ENCODE data around the gene DNAH17.

The DNAH17 gene

GRCh38 chr17:78493853-78494695 is 83.1 kb downstream of the DNAH17 start:
- no peak for DNase-seq

DNA sequence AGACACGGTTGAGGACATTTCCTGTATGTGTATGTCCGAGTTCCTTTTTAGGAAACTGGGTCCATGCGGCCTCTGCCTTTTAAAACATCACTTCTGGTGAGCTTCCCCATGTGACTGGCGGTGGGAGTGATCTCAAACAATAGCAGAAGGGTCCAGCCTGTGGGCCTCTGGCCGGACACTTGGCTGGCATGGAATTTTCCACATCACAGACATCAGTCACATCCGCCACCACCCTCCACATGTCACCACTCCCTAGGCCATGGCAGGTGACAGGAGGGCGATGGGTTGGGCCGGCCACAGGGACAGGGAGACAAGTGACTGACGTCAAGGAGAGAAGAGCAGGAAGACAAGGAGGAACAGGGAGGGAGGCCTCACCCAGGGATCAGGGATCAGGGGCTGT is 83.7 kb downstream of the DNAH17 start:
- no peak for DNase-seq

DNA sequence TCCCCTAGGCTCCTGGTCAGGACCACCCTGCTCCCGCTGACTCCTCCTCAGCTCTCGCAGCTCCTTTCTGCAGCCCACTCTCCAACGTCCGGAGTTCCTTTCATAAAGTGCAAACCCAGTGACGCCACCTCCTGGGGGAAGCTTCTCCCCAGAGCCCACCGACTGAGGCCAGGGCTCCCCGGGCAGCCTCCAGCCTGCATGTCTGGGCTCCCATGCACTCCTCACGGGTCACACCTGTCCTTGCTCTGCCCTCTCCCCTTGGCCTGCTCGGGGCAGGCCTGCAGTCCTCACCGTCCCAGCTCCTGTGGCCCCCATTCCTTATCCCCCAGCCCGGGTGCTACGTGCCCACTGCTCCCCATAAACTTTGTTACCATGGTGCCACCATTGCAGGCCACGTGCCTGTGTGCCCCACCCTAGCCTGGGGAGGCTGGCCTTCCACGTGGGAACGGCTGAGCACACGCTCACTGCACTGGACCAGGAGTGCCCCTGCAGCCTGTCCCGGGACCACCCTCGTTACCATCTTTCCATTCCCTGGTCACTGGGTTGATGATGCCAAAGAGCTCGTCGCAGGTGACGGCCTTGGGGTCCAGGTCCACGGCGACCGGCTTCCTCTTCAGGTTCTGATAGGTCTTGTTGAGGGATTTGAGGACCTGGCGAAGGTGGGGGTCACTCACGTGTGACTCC is 84.9 kb downstream of the DNAH17 start:
- DNase-seq = no peak

GRCh38 chr17:78491236-78492115 is 85.7 kb downstream of the DNAH17 start:
- DNase-seq = no peak

DNA sequence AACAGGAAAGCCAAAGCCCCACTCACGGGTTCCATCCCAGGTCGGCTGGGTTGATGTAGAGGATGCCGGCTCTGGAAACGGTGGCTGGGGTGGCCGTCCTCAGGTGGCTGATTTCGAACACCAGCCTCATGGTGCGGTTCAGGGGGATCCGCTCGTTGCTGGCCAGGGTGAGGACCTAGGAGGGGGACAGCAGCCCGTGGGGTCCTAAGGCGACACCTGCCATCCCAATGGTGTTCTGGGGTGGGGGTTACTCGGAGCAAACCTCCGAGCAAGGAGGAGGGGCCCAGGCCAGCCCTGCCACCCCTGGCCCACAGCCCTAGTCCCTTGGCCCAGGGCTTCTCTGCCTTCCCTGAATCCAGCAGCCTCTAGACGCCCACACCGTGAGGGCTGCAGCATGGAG is 86.5 kb downstream of the DNAH17 start:
- DNase-seq = no peak

DNA sequence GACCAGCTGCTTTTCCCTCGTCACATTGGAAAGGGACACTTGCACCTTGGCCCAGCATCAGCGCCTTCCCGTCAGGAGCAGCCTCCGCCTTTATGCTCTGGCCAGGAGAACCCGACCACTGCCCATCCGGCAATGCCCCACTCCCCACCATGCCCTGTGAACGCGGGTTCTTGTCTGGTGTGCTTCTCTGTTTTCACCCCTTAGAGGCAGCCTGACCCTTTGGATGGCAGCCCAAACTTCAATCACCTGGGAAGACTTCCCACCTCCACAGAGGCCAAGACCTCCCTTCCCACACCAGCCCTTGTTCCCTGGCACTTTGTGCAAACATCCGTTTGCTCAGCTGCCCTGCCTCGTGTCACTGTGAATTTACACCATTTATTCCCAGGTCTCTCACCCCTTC is 87.0 kb downstream of the DNAH17 start:
- DNase-seq = no peak

GRCh38 chr17:78488867-78489634 is 88.1 kb downstream of the DNAH17 start:
- DNase-seq = no peak

DNA sequence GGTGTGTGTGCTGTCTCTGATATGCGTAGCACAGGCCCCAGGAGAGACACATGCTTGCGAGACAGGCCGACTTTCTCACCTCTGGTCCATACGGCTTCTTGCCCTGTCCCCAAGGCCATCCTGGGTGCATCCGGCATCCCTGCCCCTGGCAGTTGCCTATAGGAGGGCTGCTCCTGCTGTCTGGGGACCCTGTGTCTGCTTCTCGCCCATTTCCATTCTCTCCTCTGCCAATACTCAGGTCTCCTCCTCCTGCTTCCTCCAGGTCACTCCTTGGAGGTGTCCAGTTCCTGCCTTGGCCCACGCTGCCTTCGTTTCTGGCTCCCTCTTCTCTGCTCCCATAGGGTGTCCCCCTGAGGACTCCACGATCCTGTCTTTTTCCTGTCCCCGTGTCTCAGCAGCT is 89.0 kb downstream of the DNAH17 start:
- no peak for DNase-seq

DNA sequence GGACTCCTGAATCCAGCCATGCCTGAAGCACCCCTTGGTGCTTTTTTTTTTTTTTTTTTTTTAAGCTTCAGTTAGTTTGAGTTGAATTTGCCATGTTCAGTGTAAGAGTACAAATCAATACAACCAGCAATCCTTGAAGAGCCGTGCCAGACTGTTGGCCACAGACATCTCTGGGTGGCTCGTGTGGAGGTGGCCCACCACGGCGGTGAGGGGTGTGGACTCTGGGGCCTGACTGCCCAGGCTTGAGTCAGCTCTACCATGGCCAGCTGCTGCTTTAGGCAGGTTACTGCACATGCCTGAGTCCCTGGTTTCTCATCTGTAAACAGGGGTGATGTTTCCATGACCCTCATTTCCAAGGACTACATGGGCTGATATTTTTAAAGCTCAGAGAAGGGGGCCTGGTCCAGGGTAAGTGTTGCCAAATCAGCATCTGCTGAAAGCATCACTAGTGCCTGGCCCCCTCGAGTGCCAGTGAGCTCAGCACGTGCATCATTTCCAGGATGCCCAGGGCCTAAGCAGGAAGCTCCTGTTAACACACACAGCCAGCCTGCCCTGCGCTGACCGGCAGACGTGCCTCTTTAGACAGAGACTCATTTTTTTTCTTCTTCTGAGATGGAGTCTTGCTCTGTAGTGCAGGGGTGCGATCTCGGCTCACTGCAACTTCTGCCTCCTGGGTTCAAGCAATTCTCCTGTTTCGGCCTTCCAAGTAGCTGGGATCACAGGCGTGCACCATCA is 90.1 kb downstream of the DNAH17 start:
- no peak for DNase-seq

- DNase-seq = no peak
Measured at GRCh38 chr17:78486228-78486802, 90.9 kb downstream of the DNAH17 start.

- no peak for DNase-seq
Measured at GRCh38 chr17:78485290-78486168, 91.7 kb downstream of the DNAH17 start.

- DNase-seq = peak; percentile 20 to 61 (median 38)
Measured at GRCh38 chr17:78484271-78485246, 92.6 kb downstream of the DNAH17 start.

- DNase-seq = no peak
Measured at GRCh38 chr17:78479369-78479768, 97.8 kb downstream of the DNAH17 start.

DNA sequence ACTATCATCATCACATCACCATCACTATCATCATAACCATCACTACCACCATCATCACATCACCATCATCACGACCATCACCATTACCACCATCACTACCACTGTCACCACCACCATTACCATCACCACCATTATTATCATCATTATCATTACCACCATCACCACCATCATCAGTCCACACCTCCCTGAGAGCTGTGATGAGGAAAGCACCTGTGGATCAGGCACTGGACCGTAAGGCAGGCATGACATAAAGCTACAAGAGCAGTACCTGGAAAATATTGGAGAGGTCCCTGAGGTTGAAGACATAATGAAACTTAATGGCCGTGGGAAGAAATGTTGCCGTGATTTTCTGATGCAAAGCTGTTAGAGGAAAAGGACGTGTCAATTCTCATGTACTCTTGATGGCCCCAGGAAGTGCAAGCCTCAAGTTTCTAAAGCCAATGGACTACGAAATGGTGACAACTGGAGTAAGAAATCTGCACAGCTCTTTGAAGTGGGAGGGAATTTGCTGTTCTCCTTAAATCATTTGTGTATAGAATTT is 98.4 kb downstream of the DNAH17 start:
- DNase-seq = no peak

- peak in 1 of 5 experiments; percentile 7 for DNase-seq
Measured at GRCh38 chr17:78477913-78478756, 99.1 kb downstream of the DNAH17 start.

- DNase-seq = no peak
Measured at GRCh38 chr17:78476973-78477372, 100.2 kb downstream of the DNAH17 start.

DNA sequence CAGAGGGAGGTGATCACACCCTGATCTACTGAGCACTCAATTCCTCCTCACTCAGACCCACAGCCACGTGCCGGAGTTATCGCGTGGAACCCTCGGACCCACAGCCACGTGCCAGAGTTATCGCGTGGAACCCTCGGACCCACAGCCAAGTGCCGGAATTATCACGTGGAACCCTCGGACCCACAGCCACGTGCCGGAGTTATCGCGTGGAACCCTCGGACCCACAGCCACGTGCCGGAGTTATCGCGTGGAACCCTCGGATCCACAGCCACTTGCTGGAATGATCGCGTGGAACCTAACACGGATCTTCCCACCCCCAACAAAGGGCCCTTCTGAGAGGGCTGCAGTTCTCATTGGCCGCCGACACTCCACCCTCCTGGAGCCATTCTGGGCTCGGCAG is 101.0 kb downstream of the DNAH17 start:
- no peak for DNase-seq

DNA sequence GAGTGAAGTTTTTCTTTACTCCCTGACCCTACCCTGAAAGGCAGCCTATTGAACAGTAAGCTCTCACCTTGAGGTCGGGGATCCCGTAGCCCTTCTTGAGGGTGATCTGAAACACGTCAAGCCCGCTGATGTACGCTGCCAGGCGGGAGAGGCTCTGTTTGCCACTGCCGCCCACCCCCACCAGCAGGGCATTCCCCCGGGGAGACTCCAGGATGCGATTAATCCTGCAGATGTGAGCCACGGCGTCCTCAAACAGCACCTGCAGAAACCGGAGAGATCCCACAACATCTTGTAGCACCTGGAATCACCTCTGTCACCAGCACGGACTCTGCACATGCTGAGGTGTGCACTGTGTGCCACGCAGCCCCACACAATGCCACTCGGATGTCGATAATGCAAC is 102.0 kb downstream of the DNAH17 start:
- DNase-seq = no peak
